Osteoblast (primary cell): Measurements from ENCODE around the gene ST8SIA4. TPM values are rescaled to one million over a fixed set of nuclear protein-coding genes. Genes with fewer than 3 reads are reported as not detected.

Experiments used
- DNase-seq: peaks from one replicate; pipeline ENCODE4 v3.0.0; 2011; ENCODE audit warnings: low spot score, mixed read lengths; ENCODE audit not compliant: insufficient read length; ENCODE audit errors: missing footprints
- H2AFZ ChIP-seq: 2 replicates; pipeline ENCODE4 v1.6.0; 2011; ENCODE audit warnings: mild to moderate bottlenecking, low read length
- H3K27ac ChIP-seq: 2 replicates; pipeline ENCODE4 v1.5.1; 2011; ENCODE audit warnings: mild to moderate bottlenecking, low read depth, low read length, moderate library complexity
- H3K27me3 ChIP-seq: 2 replicates; pipeline ENCODE4 v1.6.0; 2012; ENCODE audit warnings: mild to moderate bottlenecking, control low read depth, inconsistent platforms, low read length, moderate library complexity; ENCODE audit not compliant: insufficient read depth
- H3K36me3 ChIP-seq: 2 replicates; pipeline ENCODE4 v1.5.1; 2011; ENCODE audit warnings: mild to moderate bottlenecking, low read length, control low read depth, moderate library complexity; ENCODE audit not compliant: insufficient read depth
- H3K4me1 ChIP-seq: 2 replicates; pipeline ENCODE4 v1.5.1; 2011; ENCODE audit warnings: mild to moderate bottlenecking, low read length, control low read depth, moderate library complexity; ENCODE audit not compliant: insufficient read depth
- H3K4me2 ChIP-seq: 2 replicates; pipeline ENCODE4 v1.6.0; 2011; ENCODE audit warnings: mild to moderate bottlenecking, low read length; ENCODE audit not compliant: insufficient read depth
- H3K4me3 ChIP-seq: fragments of 200-600 bp; sonication (generic); 3 replicates; pipeline ENCODE4 v1.5.1; 2012; ENCODE audit warnings: mild to moderate bottlenecking, low read length, inconsistent platforms; ENCODE audit not compliant: insufficient read depth
- H3K79me2 ChIP-seq: 2 replicates; pipeline ENCODE4 v1.6.0; 2012; ENCODE audit warnings: mild to moderate bottlenecking, low read length, control low read depth, inconsistent platforms; ENCODE audit not compliant: insufficient read depth
- H3K9me3 ChIP-seq: 2 replicates; pipeline ENCODE4 v1.5.1; 2011; ENCODE audit warnings: low read depth, low read length, control low read depth
- H4K20me1 ChIP-seq: 2 replicates; pipeline ENCODE4 v1.6.0; 2012; ENCODE audit warnings: mild to moderate bottlenecking, low read length, control low read depth; ENCODE audit not compliant: insufficient read depth
- total RNA-seq: library from RNA; depleted of rRNA; stranded (reverse); fragments of >200 nt; gene quantifications from 2 replicates; pipeline ENCODE4 v1.2.3, GENCODE V29; 2012
- TF ChIP-seq, protein P1 (sequence below): IDR thresholded peaks from 2 replicates; pipeline ENCODE4 v1.5.1; 2011; ENCODE audit warnings: mild to moderate bottlenecking, low read depth, low read length, moderate library complexity; ENCODE audit errors: extremely low read depth

ST8SIA4 gene
- total RNA-seq, 1 donor, result 1.4 TPM

DNA sequence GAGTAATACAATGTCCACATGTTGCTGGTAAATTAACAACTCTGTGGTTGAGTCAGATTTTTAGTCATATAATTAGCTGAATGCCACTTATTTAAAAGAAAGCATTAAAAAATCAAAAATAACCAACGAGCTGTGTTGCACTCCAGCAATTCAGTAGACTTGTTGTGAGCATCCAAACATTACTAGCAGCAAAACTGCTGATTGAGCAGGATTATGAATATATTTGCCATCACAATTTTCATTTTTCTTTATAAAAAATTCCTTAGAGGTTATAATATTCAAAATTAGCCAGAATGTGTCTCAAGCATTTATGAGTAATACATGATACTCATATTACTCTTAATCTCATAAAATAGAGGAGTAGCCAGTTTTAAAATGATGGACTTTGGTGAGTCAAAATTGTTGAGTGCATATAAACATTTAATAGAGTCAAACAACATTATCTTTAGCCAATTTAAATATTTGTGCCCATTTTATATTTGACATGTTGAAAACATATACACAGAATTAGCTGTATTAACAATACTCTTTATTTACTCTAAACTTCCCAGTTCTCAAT is 44.0 kb downstream of the ST8SIA4 start:
- Histone ChIP-seq H3K4me2 (no peak overlapping the region), H3K79me2 (no peaks in the 10 kb centered on the region), H3K36me3 (no peaks in the 10 kb centered on the region), H3K27ac (no peak overlapping the region), H3K9me3 (no peaks in the 10 kb centered on the region), H4K20me1 (no peaks in the 10 kb centered on the region), H3K27me3 (no peaks in the 10 kb centered on the region), H3K4me1 (no peaks in the 10 kb centered on the region), H3K4me3 (no peak overlapping the region), H2AFZ (no peak overlapping the region)
- DNase-seq, result no peak
- TF ChIP-seq, protein P1, sequence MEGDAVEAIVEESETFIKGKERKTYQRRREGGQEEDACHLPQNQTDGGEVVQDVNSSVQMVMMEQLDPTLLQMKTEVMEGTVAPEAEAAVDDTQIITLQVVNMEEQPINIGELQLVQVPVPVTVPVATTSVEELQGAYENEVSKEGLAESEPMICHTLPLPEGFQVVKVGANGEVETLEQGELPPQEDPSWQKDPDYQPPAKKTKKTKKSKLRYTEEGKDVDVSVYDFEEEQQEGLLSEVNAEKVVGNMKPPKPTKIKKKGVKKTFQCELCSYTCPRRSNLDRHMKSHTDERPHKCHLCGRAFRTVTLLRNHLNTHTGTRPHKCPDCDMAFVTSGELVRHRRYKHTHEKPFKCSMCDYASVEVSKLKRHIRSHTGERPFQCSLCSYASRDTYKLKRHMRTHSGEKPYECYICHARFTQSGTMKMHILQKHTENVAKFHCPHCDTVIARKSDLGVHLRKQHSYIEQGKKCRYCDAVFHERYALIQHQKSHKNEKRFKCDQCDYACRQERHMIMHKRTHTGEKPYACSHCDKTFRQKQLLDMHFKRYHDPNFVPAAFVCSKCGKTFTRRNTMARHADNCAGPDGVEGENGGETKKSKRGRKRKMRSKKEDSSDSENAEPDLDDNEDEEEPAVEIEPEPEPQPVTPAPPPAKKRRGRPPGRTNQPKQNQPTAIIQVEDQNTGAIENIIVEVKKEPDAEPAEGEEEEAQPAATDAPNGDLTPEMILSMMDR, result no peak

DNA sequence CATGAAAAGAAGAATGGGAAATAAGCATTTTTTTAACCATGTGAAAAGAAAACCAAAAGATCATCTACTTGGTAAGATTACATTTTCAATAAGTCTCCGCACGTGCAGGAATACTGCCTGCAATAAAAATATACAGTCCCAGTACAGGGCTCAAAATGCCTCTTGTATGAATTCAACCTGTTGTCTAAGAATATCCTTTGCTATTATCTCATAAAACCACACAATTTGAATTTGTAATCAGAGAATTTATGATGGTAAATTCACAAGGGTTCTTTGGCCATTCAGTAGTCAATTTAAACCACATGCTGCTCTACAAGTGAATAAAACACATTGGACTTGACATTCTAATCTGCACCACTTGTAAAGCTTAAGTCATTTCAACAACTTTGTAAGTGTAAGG is 46.6 kb downstream of the ST8SIA4 start:
- Histone ChIP-seq H3K36me3 (no peaks in the 10 kb centered on the region), H3K4me2 (no peak overlapping the region), H3K9me3 (no peaks in the 10 kb centered on the region), H3K4me1 (no peaks in the 10 kb centered on the region), H2AFZ (no peak overlapping the region), H4K20me1 (no peaks in the 10 kb centered on the region), H3K27me3 (no peaks in the 10 kb centered on the region), H3K27ac (no peak overlapping the region), H3K4me3 (no peak overlapping the region), H3K79me2 (no peaks in the 10 kb centered on the region)
- TF ChIP-seq, protein P1, result no peak
- DNase-seq, result no peak

DNA sequence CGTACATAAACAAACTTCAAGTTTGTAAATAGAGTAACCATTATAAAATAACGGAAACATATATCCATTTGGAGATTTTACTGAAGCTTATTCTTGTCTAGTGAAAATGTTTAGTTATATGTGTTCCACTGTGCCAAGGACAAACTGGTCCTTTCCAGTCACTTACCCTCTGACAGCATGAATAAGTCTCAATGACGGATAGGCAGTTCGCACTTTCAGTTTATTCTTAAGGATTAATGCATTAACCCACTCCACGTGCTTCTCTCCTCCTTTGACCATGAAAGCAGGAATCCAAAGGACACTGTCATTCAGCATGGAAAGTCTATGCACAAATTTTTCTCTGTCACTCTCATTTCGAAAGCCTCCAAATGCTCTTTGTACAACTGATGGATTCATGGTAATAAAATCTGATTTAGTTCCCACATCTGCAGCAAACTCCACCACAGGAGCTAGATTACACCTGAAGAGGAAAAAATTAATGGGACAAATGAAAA is 47.1 kb downstream of the ST8SIA4 start:
- H3K36me3 ChIP-seq, result no peaks in the 10 kb centered on the region
- H3K4me2 ChIP-seq, result no peak overlapping the region
- no peaks in the 10 kb centered on the region for H3K79me2 ChIP-seq
- TF ChIP-seq, protein P1, result no peak
- H3K9me3 ChIP-seq, result no peaks in the 10 kb centered on the region
- H3K27me3 ChIP-seq, result no peaks in the 10 kb centered on the region
- H3K27ac ChIP-seq, result no peak overlapping the region
- no peak overlapping the region for H2AFZ ChIP-seq
- H4K20me1 ChIP-seq, result no peaks in the 10 kb centered on the region
- no peak overlapping the region for H3K4me3 ChIP-seq
- no peaks in the 10 kb centered on the region for H3K4me1 ChIP-seq
- no peak for DNase-seq

DNA sequence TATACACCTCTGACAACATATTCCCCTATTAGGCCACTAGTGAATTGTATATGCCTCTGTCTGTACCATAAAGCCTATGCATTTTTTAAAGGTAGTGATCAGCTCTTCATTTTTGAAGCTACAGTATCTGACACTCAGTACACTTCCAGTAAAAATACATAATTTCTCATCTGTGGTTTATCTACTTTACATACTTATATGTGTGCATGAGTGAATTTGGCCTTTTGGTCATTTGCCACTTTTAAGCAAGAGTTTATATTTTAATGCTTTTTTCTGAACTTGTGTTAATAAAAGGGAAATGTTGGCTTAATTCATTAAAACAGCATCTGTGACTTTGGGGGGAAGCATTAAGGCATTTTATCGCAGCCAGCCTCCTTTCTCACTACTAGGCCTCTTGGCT is 47.8 kb downstream of the ST8SIA4 start:
- TF ChIP-seq, protein P1, result no peak
- no peaks in the 10 kb centered on the region for H3K79me2 ChIP-seq
- H4K20me1 ChIP-seq, result no peaks in the 10 kb centered on the region
- H3K27ac ChIP-seq, result no peak overlapping the region
- no peaks in the 10 kb centered on the region for H3K4me1 ChIP-seq
- no peaks in the 10 kb centered on the region for H3K27me3 ChIP-seq
- H3K4me3 ChIP-seq, result no peak overlapping the region
- no peaks in the 10 kb centered on the region for H3K36me3 ChIP-seq
- no peak overlapping the region for H2AFZ ChIP-seq
- DNase-seq, result no peak
- H3K4me2 ChIP-seq, result no peak overlapping the region
- H3K9me3 ChIP-seq, result no peaks in the 10 kb centered on the region
